Measurements from ENCODE around the gene C8B.

DNA sequence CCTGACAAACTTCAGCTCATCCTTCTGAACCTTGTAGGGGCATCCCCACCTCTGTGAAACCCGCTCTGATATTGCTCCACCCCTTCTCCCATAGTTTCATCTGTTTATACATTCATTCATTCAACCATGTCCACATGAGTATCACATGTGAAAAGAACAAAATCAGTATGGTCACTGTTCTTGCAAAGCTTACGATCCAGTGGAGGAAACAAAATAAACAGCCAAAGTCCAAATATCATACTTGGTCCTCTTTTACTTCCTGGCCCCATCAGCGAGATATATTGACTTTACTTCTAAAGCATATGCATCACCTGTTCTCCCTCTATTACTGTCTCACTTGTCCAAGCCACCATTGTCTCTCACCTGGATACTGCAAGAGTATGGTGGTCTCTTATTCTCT lies 75.6 kb downstream of the C8B start:
- TF ChIP-seq, protein P1, sequence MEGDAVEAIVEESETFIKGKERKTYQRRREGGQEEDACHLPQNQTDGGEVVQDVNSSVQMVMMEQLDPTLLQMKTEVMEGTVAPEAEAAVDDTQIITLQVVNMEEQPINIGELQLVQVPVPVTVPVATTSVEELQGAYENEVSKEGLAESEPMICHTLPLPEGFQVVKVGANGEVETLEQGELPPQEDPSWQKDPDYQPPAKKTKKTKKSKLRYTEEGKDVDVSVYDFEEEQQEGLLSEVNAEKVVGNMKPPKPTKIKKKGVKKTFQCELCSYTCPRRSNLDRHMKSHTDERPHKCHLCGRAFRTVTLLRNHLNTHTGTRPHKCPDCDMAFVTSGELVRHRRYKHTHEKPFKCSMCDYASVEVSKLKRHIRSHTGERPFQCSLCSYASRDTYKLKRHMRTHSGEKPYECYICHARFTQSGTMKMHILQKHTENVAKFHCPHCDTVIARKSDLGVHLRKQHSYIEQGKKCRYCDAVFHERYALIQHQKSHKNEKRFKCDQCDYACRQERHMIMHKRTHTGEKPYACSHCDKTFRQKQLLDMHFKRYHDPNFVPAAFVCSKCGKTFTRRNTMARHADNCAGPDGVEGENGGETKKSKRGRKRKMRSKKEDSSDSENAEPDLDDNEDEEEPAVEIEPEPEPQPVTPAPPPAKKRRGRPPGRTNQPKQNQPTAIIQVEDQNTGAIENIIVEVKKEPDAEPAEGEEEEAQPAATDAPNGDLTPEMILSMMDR (IDR thresholded peaks at IDR 0.05) = no peak
- no peak for TF ChIP-seq POLR2A (IDR thresholded peaks at IDR 0.05)

All from uterus (tissue), 2 donors.